RKO (cell line): ENCODE results near the gene TFG.
"Not testable (repeated sequence)": the region's sequence is repeated elsewhere in the genome, so short reads cannot be mapped to it uniquely, and the experiment has no call there.

Source experiments
- DNase-seq: peaks from one replicate; pipeline ENCODE4 v3.0.0-alpha.2; 2016; ENCODE audit warnings: low spot score

The TFG gene

DNA sequence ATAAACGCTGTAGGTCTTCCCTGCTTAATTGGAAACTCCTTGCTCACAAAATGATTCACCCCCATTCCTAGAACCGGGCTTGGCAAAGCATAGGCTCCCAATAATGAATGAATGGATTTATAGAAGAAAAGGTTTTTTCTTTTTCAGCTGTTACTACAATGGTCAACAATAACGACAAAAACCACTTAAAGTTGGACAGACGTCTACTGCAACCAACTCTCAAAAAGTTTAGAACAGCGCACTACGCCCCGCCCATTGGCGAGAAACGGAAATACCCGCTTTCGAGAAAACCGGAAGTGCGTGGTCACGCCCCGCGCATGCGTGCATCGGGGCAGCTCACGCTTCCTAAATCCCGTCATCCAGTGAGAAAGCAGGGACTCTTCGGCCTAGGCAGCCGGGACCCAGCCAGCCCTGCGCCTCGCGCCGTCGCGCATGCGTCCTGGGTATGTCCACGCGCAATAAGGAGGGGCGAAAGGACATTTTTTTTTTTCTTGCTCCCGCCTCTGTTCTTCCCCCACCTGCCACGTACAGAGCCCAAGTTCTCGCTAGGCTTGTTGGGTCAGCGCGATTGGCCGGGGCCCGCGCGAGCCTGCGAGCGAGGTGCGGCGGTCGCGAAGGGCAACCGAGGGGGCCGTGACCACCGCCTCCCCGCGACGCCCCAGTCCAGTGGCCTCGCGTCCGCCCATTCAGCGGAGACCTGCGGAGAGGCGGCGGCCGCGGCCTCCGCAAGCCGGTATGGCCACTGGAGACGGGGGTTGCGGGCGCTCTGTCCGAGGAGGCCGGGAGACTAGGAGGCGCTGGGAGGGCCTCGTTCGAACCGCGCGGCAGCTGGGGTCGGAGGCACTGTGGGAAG, at the start of gene TFG:
TSS of gene TFG (plus strand) at position 506 of the 853 bp plus-strand sequence. CDS start 4,192 bp downstream, outside the sequence.
- peak; percentile 98 for DNase-seq

- DNase-seq: not testable (repeated sequence)
Observed at GRCh38 chr3:100661294-100661693, 48.0 kb upstream of the TFG start.

DNA sequence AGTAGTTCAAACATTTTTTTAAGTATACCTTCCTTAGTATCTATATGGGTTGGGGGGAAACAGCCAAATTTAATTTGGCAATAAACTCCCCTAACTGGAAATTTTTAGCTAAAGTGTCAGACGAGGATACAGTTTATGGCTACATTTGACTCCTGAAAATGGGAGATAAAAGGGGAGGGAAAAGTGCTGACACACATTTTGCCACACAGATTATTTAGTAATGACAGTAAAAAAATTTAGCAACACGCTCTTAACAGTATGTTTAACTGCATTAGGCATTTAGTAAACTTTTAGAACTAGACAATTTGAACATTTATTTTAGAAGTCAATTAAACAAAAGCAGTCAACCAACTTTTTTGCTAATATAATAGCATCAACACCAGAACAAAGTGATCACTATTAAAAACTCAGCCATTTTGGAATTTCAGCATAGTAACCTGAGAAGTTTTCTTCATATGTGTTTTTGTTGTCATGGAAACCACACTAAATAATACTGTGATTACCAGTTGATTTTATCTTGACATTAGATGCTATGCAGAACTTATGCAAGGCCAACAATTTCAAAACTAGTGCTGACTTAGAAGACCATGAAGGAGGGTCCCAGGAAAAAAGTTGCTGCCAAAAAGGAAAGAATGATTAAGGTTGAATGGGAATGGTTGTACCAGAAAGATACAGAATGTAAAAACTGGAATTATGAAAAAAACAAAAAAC, 47.0 kb upstream of the TFG start:
- DNase-seq: no peak

DNA sequence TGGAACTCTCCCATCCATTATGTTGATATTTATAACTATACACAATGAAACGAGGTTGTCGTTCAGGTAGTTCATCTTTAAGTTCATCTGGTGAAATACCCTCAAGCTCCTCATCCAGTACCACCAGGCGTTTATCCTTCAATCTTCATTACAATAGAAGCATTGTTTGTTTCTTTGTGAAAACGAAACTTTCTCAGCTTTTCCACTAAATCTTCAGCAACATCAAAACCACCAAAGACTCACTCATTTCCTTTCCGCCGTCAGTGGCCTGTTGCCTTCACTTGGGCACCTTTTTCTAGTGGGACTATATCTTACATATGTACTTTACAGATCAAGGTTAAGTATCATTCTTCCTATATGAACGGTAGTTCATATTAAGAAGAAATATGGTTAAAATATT, 44.1 kb upstream of the TFG start:
- no peak for DNase-seq

DNA sequence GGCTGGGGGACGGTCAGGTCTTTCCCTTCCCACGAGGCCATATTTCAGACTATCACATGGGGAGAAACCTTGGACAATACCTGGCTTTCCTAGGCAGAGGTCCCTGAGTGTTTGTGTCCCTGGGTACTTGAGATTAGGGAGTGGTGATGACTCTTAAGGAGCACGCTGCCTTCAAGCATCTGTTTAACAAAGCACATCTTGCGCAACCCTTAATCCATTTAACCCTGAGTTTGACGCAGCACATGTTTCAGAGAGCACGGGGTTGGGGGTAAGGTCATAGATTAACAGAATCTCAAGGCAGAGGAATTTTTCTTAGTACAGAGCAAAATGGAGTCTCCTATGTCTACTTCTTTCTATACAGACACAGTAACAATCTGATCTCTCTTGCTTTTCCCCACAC, 42.6 kb upstream of the TFG start:
- DNase-seq: not testable (repeated sequence)

DNA sequence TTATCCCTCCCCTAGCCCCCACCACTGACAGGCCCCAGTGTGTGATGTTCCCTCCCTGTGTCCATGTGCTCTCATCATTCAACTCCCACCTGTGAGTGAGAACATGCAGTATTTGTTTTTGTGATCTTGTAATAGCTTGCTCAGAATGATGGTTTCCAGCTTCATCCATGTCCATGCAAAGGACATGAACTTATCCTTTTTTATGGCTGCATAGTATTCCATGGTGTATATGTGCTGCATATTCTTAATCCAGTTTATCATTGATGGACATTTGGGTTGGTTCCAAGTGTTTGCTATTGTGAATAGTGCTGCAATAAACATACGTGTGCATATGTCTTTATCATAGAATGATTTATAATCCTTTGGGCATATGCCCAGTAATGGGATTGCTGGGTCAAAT, 42.0 kb upstream of the TFG start:
- DNase-seq: not testable (repeated sequence)

- not testable (repeated sequence) for DNase-seq
Observed at GRCh38 chr3:100670995-100671394, 38.3 kb upstream of the TFG start.

GRCh38 chr3:100681496-100681895, 27.8 kb upstream of the TFG start:
- DNase-seq: no peak

DNA sequence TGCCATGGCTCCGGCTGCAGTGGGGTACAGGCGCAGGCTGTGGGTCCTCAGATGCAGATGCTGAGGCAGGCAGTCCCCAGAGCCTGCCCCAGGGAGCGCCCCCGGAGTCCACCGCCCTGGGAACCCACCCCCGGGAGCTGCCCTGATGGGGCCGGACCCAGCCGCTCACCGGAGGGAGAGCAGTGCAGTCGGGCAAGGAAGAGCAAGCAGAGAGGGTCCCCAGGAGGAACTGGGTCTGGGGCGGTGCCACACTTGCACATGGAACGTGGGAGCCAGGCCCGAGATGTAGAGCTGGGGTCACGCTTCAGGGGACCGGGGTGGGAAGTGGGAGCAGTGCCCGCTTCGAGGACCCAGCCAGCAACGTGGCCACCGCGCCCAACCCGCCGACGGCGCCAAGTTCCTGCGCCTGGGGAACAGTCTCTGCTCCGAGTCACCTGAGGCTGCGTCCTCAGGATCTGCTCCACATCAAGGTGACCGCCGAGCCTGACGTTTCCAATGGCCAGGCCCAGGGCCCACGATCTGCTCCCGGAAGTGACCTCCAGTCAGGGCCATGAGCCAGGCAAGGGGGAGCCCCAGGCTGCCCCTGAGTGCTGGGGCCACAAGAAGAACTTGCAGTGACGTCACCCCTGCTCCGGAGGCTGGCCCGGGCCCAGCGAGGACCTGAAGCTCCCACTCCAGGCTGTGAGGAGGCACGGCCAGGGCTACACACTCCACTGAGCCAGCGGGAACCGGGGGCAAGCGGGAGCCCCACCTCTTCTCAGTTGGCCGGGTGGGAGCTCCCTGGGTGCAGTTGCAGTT, 27.0 kb upstream of the TFG start:
- no peak for DNase-seq

GRCh38 chr3:100682854-100683760, 26.2 kb upstream of the TFG start:
- DNase-seq: no peak

DNA sequence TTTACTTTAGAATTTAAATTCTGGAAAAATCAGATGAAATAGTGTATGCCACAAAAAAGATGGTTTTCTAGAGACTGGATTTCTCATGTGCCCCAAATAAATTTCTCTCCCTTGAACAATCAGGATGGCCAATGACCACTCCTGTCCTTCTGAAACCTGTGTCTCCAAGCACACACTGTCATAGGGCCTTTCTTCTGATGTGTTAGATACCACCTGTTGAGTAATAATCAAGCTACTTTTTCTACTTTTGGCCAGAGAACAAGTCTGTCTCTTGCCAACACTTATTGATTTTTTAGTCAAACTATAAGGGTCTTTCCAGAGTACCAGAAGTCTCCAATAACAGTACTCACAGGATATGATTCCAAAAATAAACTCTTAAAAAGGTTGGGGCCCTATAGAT, 16.1 kb upstream of the TFG start:
- DNase-seq: no peak

- DNase-seq: no peak
Observed at GRCh38 chr3:100695696-100696095, 13.6 kb upstream of the TFG start.

GRCh38 chr3:100696161-100696560, 13.1 kb upstream of the TFG start:
- DNase-seq: no peak

- no peak for DNase-seq
Observed at GRCh38 chr3:100697172-100697571, 12.1 kb upstream of the TFG start.

- DNase-seq: no peak
Observed at GRCh38 chr3:100697723-100698285, 11.5 kb upstream of the TFG start.

- no peak for DNase-seq
Observed at GRCh38 chr3:100698736-100699135, 10.6 kb upstream of the TFG start.

- no peak for DNase-seq
Observed at GRCh38 chr3:100700708-100701107, 8.6 kb upstream of the TFG start.

DNA sequence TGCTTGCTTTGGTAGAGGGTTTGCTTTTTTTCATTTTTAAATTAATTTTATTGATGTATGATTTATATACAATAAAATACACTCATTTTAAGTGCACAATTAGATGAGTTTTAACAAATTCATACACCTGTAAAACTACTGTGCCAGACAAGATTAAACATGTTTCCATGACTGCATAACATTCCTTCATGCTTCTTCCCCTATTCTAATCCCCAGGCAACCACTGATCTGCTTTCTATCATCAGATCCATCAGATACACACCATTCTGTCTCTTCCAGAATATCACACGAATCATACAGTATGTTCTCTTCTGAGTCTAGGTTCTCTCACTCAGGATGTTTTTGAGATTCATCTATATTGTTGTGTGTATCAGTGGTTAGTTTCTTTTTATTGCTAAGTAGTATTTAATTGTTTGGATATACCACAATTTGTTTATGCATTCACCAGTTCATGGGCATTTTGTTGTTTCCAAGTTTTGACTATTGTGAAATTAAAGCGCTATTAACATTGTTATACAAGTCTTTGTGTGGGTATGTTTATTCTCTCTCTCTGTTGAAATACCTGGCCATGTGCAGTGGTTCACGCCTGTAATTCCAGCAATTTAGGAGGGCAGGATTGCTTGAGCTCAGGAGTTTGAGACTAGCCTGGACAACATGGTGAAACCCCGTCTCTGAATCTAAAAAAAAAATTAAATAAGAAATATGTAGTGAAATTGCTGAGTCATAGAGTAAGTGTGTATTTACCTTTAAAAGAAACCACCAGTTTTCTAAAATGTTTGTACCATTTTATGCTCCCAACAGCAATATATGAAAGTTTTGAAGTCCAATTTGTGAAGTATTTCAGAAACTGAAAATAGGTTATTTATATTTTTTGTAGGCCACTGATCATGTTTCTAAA, 7.0 kb upstream of the TFG start:
- no peak for DNase-seq

DNA sequence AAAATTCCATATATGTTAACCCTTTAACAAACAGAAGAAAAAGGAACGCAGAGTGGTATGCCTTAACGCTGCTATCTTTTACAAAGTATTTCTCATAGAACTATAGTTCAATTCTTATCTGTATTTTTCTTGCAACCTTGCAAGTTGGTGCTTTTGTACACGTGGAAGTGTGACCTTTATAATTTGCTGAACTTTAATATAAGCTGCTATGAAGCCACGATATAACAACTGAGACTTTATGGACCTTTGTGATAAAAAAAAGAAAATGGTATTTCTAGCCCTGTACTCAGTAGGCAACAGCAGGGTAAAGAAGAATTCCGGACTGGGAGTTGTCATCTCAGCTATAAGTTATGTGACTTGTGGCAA, 6.3 kb upstream of the TFG start:
- DNase-seq: no peak

GRCh38 chr3:100703865-100704264, 5.4 kb upstream of the TFG start:
- no peak for DNase-seq
